Pancreas (tissue), 10 donors: Measurements from ENCODE around the gene KATNIP. TPM values are rescaled to one million over a fixed set of nuclear protein-coding genes. Genes with fewer than 3 reads are reported as not detected.
A peak's percentile ranks its signal among the peaks of the same experiment; 100 is the strongest.

Experiments used
- ATAC-seq, 4 donors: fragments of 200-7000 bp; cut with Tn5 transposase; one replicate each; pipeline versions ENCODE4 v1.8.0 to v1.9.1; 2020; ENCODE audit warnings: mild to moderate bottlenecking in 4 of 4, moderate library complexity in 4 of 4
- DNase-seq, 6 donors: peaks; one replicate each; pipeline ENCODE4 v3.0.0-alpha.2; 2020
- FAIRE-seq: peaks from 2 replicates; lab custom pipeline; 2012; peaks lifted over from hg19 to GRCh38; lab: Jason Lieb, UNC
- H3K27ac ChIP-seq, 4 donors: fragments of 200-600 bp; sonication (generic); 1 replicate in 3 of 4; 2 replicates in 1 of 4; pipeline versions ENCODE4 v1.5.0 to v1.8.0; 2020
- H3K27me3 ChIP-seq, 4 donors: fragments of 200-600 bp; one replicate each; pipeline ENCODE4 v1.8.0; 2021
- H3K36me3 ChIP-seq, 3 donors: fragments of 200-600 bp; sonication (generic) in 1 of 3; one replicate each; pipeline versions ENCODE4 v1.5.0 to v1.8.0; 2020 to 2021
- H3K4me1 ChIP-seq, 3 donors: fragments of 200-600 bp; one replicate each; pipeline ENCODE4 v1.8.0; 2021
- H3K4me3 ChIP-seq, 4 donors: fragments of 200-600 bp; sonication (generic) in 2 of 4; one replicate each; pipeline versions ENCODE4 v1.5.0 to v1.8.0; 2020 to 2021
- H3K9me3 ChIP-seq, 4 donors: fragments of 200-600 bp; one replicate each; pipeline ENCODE4 v1.8.0; 2021
- WGBS, 2 donors: extraction: QIAGEN DNeasy Blood & Tissue Kit; methylation state at CpG; one replicate each; pipeline ENCODE4 v1.1.7; 2013; 5-methylcytosine and 5-hydroxymethylcytosine counted together
- intact Hi-C, 3 donors: fragments of 100-400 bp; cut with DNase I; formaldehyde crosslinking; loops; one replicate each; pipeline versions ENCODE4 v1.11.1 to v1.14.2; 2022
- polyA plus RNA-seq, 2 donors: library from polyadenylated mRNA; stranded (reverse); fragments of 200-250 nt; gene quantifications; one replicate each; pipeline ENCODE4 v1.2.3, GENCODE V29; 2013
- total RNA-seq, 6 donors: library from RNA; stranded (reverse); fragmentation: NEBNext Ultra II Directional in 4 of 6; extraction: Animal tissue kit (Norgen Biotek cat#: 25700) in 4 of 6; gene quantifications; one replicate each; pipeline versions ENCODE4 v1.2.1 to v1.2.4, GENCODE V29; 2021 to 2023
- TF ChIP-seq, protein P1 (sequence below), 4 donors: fragments of 200-600 bp; sonication (generic) in 3 of 4; IDR thresholded peaks; one replicate each; pipeline versions ENCODE4 v1.5.0 to v1.8.0; 2021; ENCODE audit warnings: antibody characterized with exemption in 4 of 4
- donor health status: healthy with polysubstance abuse.
- donor health status: DM: no; HTN: no; CAD: no; lungs with moderate emphysema.
- donor health status: DM: no; HTN: no; CAD: no.
- donor health status: control.
- donor health status: control.
- donor health status: Bipolar disorder and iron deficiency.
- donor health status: DM: yes; HTN: yes; CAD: no.
- donor health status: DM: no; HTN: no; CAD: no.
- donor health status: DM: no; HTN: no; CAD: no.
- donor health status: DM: yes; HTN: yes; CAD: no.

KATNIP gene
- total and polyA plus RNA-seq, 8 donors, result 10.8 to 26.7 (median 16.1) TPM

DNA sequence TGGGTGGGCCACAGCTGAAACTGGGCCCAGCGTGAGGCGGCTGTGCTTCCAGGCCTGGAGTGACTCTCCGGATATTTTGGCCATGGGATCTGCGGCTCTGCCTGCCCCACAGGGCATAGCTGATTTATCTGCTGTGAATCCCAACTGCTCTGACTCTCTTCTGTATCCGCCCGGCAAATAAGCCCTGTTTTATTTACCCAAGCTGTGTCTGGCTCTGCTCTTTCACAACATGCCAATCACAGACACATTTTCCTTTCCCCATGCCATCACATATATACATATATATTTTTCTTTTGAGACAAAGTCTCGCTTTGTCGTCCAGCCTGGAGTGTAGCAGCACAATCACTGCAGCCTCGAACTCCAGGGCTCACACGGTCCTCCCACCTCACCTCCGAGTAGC lies 33.6 kb upstream of the KATNIP start:
- TF ChIP-seq, protein P1, sequence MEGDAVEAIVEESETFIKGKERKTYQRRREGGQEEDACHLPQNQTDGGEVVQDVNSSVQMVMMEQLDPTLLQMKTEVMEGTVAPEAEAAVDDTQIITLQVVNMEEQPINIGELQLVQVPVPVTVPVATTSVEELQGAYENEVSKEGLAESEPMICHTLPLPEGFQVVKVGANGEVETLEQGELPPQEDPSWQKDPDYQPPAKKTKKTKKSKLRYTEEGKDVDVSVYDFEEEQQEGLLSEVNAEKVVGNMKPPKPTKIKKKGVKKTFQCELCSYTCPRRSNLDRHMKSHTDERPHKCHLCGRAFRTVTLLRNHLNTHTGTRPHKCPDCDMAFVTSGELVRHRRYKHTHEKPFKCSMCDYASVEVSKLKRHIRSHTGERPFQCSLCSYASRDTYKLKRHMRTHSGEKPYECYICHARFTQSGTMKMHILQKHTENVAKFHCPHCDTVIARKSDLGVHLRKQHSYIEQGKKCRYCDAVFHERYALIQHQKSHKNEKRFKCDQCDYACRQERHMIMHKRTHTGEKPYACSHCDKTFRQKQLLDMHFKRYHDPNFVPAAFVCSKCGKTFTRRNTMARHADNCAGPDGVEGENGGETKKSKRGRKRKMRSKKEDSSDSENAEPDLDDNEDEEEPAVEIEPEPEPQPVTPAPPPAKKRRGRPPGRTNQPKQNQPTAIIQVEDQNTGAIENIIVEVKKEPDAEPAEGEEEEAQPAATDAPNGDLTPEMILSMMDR (IDR thresholded peaks at IDR 0.05), result no peak
- no peaks in the 10 kb centered on the region for H3K4me1 ChIP-seq
- H3K4me3 ChIP-seq, result no peak overlapping the region
- H3K27me3 ChIP-seq, result no peaks in the 10 kb centered on the region
- H3K36me3 ChIP-seq, result peaks cover 0 to 4% (median 0%) of the 10 kb centered on the region in 3 donors
- FAIRE-seq (no peak), ATAC-seq (peak; percentile 77 to 82 (median 78)), DNase-seq (peak in 1 of 6 donors; percentile 34)
- 53 to 58% methylated on average over 11 of the region's 11 CpGs for WGBS, 2 donors
- peak overlapping the region in 2 of 4 donors; percentile 3 to 47 for H3K27ac ChIP-seq
- no peaks in the 10 kb centered on the region for H3K9me3 ChIP-seq
- intact Hi-C loops, result no loop called here

DNA sequence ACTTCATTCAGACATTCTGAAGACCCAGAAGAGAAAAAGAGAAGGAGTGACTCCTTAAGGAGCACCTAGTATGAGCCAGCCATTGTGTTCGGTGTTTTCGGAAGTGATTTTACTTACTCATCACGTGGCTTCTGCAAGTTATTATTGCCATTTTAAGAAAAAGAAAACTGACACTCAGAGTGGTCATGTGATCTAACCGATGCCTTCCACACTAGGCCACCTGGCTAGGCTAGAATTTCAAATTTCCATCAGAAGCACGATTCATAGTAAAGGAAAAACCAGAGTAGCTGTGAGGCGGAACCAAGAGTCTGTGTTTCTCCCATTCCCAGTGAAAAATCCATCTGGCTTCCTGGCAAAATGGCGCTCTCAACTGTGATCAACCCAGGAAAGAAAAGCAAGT lies 32.3 kb upstream of the KATNIP start:
- FAIRE-seq (no peak), ATAC-seq (no peak), DNase-seq (no peak)
- intact Hi-C loops, result no loop called here
- TF ChIP-seq, protein P1 (IDR thresholded peaks at IDR 0.05), result no peak
- 94 to 96% methylated on average over 7 of the region's 7 CpGs for WGBS, 2 donors
- H3K4me3 ChIP-seq, result no peak overlapping the region
- peak overlapping the region in 1 of 4 donors; percentile 47 for H3K27ac ChIP-seq
- no peaks in the 10 kb centered on the region for H3K27me3 ChIP-seq
- H3K36me3 ChIP-seq, result peaks cover 0 to 4% (median 0%) of the 10 kb centered on the region in 3 donors
- no peaks in the 10 kb centered on the region for H3K9me3 ChIP-seq
- H3K4me1 ChIP-seq, result no peaks in the 10 kb centered on the region

DNA sequence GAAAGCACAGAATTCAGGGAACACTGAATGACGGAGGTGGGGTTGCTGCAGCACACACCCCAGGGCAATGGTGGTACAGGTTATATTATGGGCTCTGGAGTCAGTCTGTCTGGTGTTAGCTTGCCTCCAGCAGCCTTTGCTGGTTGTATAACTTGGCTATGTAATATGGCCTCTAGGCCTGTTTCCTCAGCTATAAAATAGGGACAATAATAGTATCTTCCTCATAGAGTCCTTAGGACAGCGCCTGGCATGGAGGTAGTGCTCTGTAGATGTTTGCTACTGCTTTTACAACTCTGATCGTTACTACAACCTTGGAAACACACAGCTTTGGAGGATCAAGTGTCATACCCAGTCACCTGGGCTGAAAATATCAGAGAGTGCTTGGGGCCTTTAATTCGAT lies 31.7 kb upstream of the KATNIP start:
- H3K27ac ChIP-seq, result no peak overlapping the region
- TF ChIP-seq, protein P1 (IDR thresholded peaks at IDR 0.05), result no peak
- no peaks in the 10 kb centered on the region for H3K4me1 ChIP-seq
- peaks cover 0 to 4% (median 0%) of the 10 kb centered on the region in 3 donors for H3K36me3 ChIP-seq
- intact Hi-C loops, result no loop called here
- H3K4me3 ChIP-seq, result no peak overlapping the region
- no peaks in the 10 kb centered on the region for H3K27me3 ChIP-seq
- ATAC-seq (no peak), DNase-seq (no peak), FAIRE-seq (no peak)
- 96% methylated on average over 4 of the region's 4 CpGs for WGBS, 2 donors
- no peaks in the 10 kb centered on the region for H3K9me3 ChIP-seq

DNA sequence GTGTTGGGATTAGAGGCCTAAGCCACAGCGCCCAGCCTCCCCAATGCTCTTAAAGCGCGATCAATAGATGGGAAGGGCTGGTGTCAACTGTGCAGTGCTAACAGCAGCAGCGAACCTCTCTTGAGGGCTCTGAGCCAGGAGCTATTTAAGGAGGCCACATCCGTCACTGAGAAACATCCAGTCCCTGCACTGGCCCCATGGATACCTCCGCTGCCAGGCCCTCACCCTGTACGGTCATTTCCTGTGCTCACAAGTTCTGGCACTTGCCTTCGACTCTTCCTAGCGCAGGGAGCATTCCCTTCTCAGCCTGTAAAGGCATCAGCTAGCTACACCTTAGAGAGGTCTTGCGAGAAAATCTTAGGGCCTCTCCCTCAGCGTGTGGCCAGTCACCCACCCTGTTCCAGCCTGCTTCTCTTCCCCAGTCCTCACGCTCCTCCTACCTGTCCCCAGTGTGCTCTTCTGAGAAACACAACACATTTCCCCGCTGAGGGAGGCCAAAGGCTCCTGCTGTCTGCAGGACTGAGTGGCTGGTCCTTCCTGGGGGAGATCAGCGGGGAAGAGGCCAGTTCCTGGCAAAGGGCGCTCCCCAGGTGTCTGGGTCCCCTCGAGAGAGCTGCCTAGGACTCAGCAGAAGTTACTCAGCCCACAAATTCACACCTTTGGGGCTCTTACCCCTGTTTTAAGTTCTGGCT lies 28.8 kb upstream of the KATNIP start:
- Histone ChIP-seq H3K36me3 (peaks cover 0 to 26% (median 6%) of the 10 kb centered on the region in 3 donors), H3K27me3 (no peaks in the 10 kb centered on the region), H3K27ac (no peak overlapping the region), H3K4me3 (no peak overlapping the region), H3K4me1 (no peaks in the 10 kb centered on the region), H3K9me3 (no peaks in the 10 kb centered on the region)
- DNase-seq (no peak), FAIRE-seq (no peak), ATAC-seq (no peak)
- TF ChIP-seq, protein P1 (IDR thresholded peaks at IDR 0.05), result no peak
- intact Hi-C loops, result no loop called here
- 87 to 89% methylated on average over 16 of the region's 16 CpGs for WGBS, 2 donors

DNA sequence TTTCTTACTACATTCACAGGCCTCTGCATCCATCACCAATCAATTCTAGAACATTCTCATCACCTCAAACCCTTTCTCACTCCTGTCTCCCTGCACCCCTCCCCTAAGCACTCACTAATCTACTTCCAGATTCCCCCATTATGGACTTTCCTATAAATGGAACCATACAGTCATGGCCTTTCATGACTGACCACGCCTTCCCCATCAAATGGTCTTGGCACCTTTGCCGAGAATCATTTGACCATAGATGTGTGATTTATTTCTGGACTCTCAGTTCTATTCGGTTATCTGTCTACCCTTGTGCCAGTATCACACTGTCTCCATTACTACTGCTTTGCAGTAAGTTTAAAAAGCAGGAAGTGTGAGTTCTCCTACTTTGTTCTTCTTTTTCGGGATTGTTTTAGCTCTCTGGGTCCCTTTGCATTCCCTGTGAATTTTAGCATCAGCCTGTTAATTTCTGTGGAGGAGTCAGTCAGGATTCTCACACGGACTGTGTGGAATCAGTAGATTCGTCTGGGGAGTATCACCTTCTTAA lies 27.7 kb upstream of the KATNIP start:
- no peak for DNase-seq
- ATAC-seq, result no peak
- intact Hi-C loops, result no loop called here
- WGBS, 2 donors, result 90 to 91% methylated on average over 6 of the region's 6 CpGs
- Histone ChIP-seq H3K9me3 (no peaks in the 10 kb centered on the region), H3K4me3 (no peak overlapping the region), H3K27me3 (no peaks in the 10 kb centered on the region), H3K4me1 (no peaks in the 10 kb centered on the region), H3K27ac (no peak overlapping the region), H3K36me3 (peaks cover 4 to 36% (median 6%) of the 10 kb centered on the region in 3 donors)
- FAIRE-seq, result no peak
- TF ChIP-seq, protein P1 (IDR thresholded peaks at IDR 0.05), result no peak
